GM21360 (cell line): Measurements from ENCODE around the gene CBY3.
A peak's percentile ranks its signal among the peaks of the same experiment; 100 is the strongest.
"Not testable (repeated sequence)": the region's sequence is repeated elsewhere in the genome, so short reads cannot be mapped to it uniquely, and the experiment has no call there.

Experiments used
- ATAC-seq: cut with Tn5 transposase; IDR thresholded peaks from one replicate; pipeline ENCODE4 v1.9.1; 2021; ENCODE audit warnings: mild to moderate bottlenecking, moderate library complexity; ENCODE audit not compliant: unreplicated experiment

The CBY3 gene

GRCh38 chr5:179678223-179679013 lies 2.4 kb downstream of the CBY3 start:
- ATAC-seq: peak; percentile 91

GRCh38 chr5:179668391-179668790 lies 12.4 kb downstream of the CBY3 start:
- peak; percentile 71 for ATAC-seq

- ATAC-seq: not testable (repeated sequence)
Measured at GRCh38 chr5:179661647-179662046, 19.2 kb downstream of the CBY3 start.

- peak; percentile 50 for ATAC-seq
Measured at GRCh38 chr5:179658179-179658856, 22.5 kb downstream of the CBY3 start.

GRCh38 chr5:179657302-179658178 lies 23.3 kb downstream of the CBY3 start:
- ATAC-seq: peak; percentile 86

- not testable (repeated sequence) for ATAC-seq
Measured at GRCh38 chr5:179653135-179653534, 27.7 kb downstream of the CBY3 start.

- not testable (repeated sequence) for ATAC-seq
Measured at GRCh38 chr5:179650245-179650644, 30.6 kb downstream of the CBY3 start.

GRCh38 chr5:179649166-179649703 lies 31.6 kb downstream of the CBY3 start:
- ATAC-seq: not testable (repeated sequence)

- no peak for ATAC-seq
Measured at GRCh38 chr5:179648410-179648809, 32.4 kb downstream of the CBY3 start.

- not testable (repeated sequence) for ATAC-seq
Measured at GRCh38 chr5:179644766-179645165, 36.1 kb downstream of the CBY3 start.

- ATAC-seq: not testable (repeated sequence)
Measured at GRCh38 chr5:179643141-179643920, 37.5 kb downstream of the CBY3 start.

GRCh38 chr5:179642626-179643025 lies 38.2 kb downstream of the CBY3 start:
- ATAC-seq: not testable (repeated sequence)

- not testable (repeated sequence) for ATAC-seq
Measured at GRCh38 chr5:179641745-179642144, 39.1 kb downstream of the CBY3 start.

GRCh38 chr5:179639296-179639695 lies 41.5 kb downstream of the CBY3 start:
- not testable (repeated sequence) for ATAC-seq

GRCh38 chr5:179634370-179635172 lies 46.3 kb downstream of the CBY3 start:
- ATAC-seq: peak; percentile 94

GRCh38 chr5:179633501-179634369 lies 47.1 kb downstream of the CBY3 start:
- peak; percentile 53 for ATAC-seq
